Activated CD8-positive, alpha-beta T cell treated with anti-CD3 and anti-CD28 coated beads for 36 hours (primary cell): ENCODE results near the gene DACT2. TPM values are rescaled to one million over a fixed set of nuclear protein-coding genes. Genes with fewer than 3 reads are reported as not detected.
"Not testable (repeated sequence)": the region's sequence is repeated elsewhere in the genome, so short reads cannot be mapped to it uniquely, and the experiment has no call there.

Experiments
- ATAC-seq: fragments of 200-7000 bp; cut with Tn5 transposase; one replicate; pipeline ENCODE4 v1.10.0; 2021; ENCODE audit warnings: mild to moderate bottlenecking, moderate library complexity
- CTCF ChIA-PET: fragments of 350-600 bp; sonication (Branson Sonifier 250); formaldehyde crosslinking; loops from one replicate; lab custom pipeline; 2021; ENCODE audit warnings: antibody characterized with exemption; lab: Charles Lee
- POLR2A ChIA-PET: fragments of 350-600 bp; sonication (Branson Sonifier 250); formaldehyde crosslinking; loops from one replicate; lab custom pipeline; 2021; ENCODE audit warnings: antibody characterized with exemption; lab: Charles Lee
- DNase-seq: peaks from one replicate; pipeline ENCODE4 v3.0.0-alpha.2; 2020
- H3K27ac Mint-ChIP-seq: one replicate; pipeline ENCODE4 v1.8.0; 2021; ENCODE audit warnings: mild to moderate bottlenecking, mixed read lengths
- H3K27me3 Mint-ChIP-seq: one replicate; pipeline ENCODE4 v1.8.0; 2021; ENCODE audit warnings: mixed read lengths
- H3K36me3 Mint-ChIP-seq: one replicate; pipeline ENCODE4 v1.8.0; 2021; ENCODE audit warnings: low read depth, mixed read lengths
- H3K4me1 Mint-ChIP-seq: one replicate; pipeline ENCODE4 v1.8.0; 2021; ENCODE audit warnings: low read depth, mixed read lengths
- H3K4me3 Mint-ChIP-seq: one replicate; pipeline ENCODE4 v1.8.0; 2021; ENCODE audit warnings: mild to moderate bottlenecking, moderate library complexity, mixed read lengths
- H3K9me3 Mint-ChIP-seq: one replicate; pipeline ENCODE4 v1.8.0; 2021; ENCODE audit warnings: mixed read lengths
- intact Hi-C: fragments of 100-400 bp; cut with micrococcal nuclease; formaldehyde crosslinking; loops from one replicate; pipeline ENCODE4 v1.10.0; 2022
- total RNA-seq, 2 experiments: library from RNA; stranded (reverse); gene quantifications; one replicate each; pipeline ENCODE4 v1.2.3, GENCODE V29; 2021
- TF ChIP-seq, protein P1 (sequence below): fragments of 200-600 bp; IDR thresholded peaks from one replicate; pipeline ENCODE4 v1.8.0; 2022; ENCODE audit warnings: antibody characterized with exemption, mild to moderate bottlenecking

The DACT2 gene
- total RNA-seq, 2 experiments from 2014 or later = not detected

- intact Hi-C loops = no loop called here
- H3K4me3 Mint-ChIP-seq = no peak overlapping the region
- no peak for DNase-seq
- ATAC-seq = no peak
- H3K27me3 Mint-ChIP-seq = peaks cover 12% of the 10 kb centered on the region
- no peaks in the 10 kb centered on the region for H3K36me3 Mint-ChIP-seq
- CTCF ChIA-PET = no interaction called here
- peaks cover 6% of the 10 kb centered on the region for H3K9me3 Mint-ChIP-seq
- peaks cover 14% of the 10 kb centered on the region for H3K4me1 Mint-ChIP-seq
- no peak overlapping the region for H3K27ac Mint-ChIP-seq
- POLR2A ChIA-PET = no interaction called here
- TF ChIP-seq, protein P1, sequence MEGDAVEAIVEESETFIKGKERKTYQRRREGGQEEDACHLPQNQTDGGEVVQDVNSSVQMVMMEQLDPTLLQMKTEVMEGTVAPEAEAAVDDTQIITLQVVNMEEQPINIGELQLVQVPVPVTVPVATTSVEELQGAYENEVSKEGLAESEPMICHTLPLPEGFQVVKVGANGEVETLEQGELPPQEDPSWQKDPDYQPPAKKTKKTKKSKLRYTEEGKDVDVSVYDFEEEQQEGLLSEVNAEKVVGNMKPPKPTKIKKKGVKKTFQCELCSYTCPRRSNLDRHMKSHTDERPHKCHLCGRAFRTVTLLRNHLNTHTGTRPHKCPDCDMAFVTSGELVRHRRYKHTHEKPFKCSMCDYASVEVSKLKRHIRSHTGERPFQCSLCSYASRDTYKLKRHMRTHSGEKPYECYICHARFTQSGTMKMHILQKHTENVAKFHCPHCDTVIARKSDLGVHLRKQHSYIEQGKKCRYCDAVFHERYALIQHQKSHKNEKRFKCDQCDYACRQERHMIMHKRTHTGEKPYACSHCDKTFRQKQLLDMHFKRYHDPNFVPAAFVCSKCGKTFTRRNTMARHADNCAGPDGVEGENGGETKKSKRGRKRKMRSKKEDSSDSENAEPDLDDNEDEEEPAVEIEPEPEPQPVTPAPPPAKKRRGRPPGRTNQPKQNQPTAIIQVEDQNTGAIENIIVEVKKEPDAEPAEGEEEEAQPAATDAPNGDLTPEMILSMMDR = no peak
Observed at GRCh38 chr6:168284187-168284586, 35.4 kb downstream of the DACT2 start.

DNA sequence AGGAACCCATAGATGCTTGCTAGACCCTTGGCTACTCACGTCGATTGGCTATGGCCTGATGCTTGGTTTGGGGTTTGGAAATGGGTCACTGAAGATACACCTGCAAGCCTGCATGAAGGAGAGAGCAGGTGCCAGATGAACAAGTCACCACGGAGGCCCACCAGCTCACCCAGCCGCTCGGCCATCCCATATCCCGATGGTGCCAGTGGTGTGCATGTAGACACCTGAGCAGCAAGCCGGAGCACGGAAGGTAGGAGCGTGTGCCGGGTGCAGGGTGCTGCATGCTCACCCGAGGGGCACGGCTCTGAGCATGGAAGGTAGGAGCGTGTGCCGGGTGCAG lies 35.9 kb downstream of the DACT2 start:
- no peak overlapping the region for H3K27ac Mint-ChIP-seq
- POLR2A ChIA-PET = no interaction called here
- no peak for DNase-seq
- H3K4me1 Mint-ChIP-seq = peaks cover 14% of the 10 kb centered on the region
- TF ChIP-seq, protein P1 = no peak
- no peak for ATAC-seq
- no peak overlapping the region for H3K4me3 Mint-ChIP-seq
- CTCF ChIA-PET = no interaction called here
- H3K9me3 Mint-ChIP-seq = peaks cover 6% of the 10 kb centered on the region
- no peaks in the 10 kb centered on the region for H3K36me3 Mint-ChIP-seq
- intact Hi-C loops = no loop called here
- peaks cover 12% of the 10 kb centered on the region for H3K27me3 Mint-ChIP-seq

- TF ChIP-seq, protein P1 = no peak
- peaks cover 12% of the 10 kb centered on the region for H3K4me1 Mint-ChIP-seq
Observed at GRCh38 chr6:168282985-168283685, 36.4 kb downstream of the DACT2 start.

DNA sequence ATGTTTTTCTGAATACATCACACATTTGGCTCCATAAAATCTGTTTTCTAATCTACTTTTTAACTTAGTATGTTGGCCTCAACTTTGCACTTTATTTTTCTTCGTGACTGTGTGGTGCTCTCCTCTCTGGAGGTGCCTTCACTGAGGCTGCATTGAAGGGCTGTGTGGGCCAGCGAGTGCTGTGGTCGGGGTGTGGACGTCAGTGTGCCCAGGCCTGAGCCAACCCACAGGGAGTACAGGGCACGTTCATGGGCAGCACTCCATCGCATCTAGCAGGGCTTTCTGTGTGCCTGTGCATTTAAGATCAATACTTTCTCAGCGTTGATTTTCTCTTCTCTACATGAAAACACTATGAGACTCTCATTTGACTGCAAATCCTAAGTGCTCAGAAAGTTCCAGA lies 37.8 kb downstream of the DACT2 start:
- DNase-seq (no peak), ATAC-seq (no peak)
- POLR2A ChIA-PET = no interaction called here
- TF ChIP-seq, protein P1 = no peak
- Mint-ChIP-seq H3K9me3 (peaks cover 6% of the 10 kb centered on the region), H3K27me3 (peaks cover 17% of the 10 kb centered on the region), H3K4me1 (peaks cover 5% of the 10 kb centered on the region), H3K4me3 (no peak overlapping the region), H3K27ac (no peak overlapping the region), H3K36me3 (no peaks in the 10 kb centered on the region)
- CTCF ChIA-PET = no interaction called here
- intact Hi-C loops = no loop called here

More at GRCh38 chr6:168282985-168283685, 36.4 kb downstream of the DACT2 start:
- CTCF ChIA-PET = no interaction called here
- H3K4me3 Mint-ChIP-seq = no peak overlapping the region
- no peak overlapping the region for H3K27ac Mint-ChIP-seq
- H3K9me3 Mint-ChIP-seq = peaks cover 6% of the 10 kb centered on the region
- POLR2A ChIA-PET = no interaction called here
- ATAC-seq = no peak
- peaks cover 12% of the 10 kb centered on the region for H3K27me3 Mint-ChIP-seq
- no peak for DNase-seq
- no peaks in the 10 kb centered on the region for H3K36me3 Mint-ChIP-seq
- intact Hi-C loops = no loop called here

- DNase-seq, intact Hi-C loops, H3K4me1 Mint-ChIP-seq, ATAC-seq, CTCF ChIA-PET, H3K36me3 Mint-ChIP-seq, POLR2A ChIA-PET, H3K9me3 Mint-ChIP-seq, H3K27ac Mint-ChIP-seq, H3K4me3 Mint-ChIP-seq: not testable (repeated sequence)
- H3K27me3 Mint-ChIP-seq = peaks cover 17% of the 10 kb centered on the region
Observed at GRCh38 chr6:168281314-168281713, 38.3 kb downstream of the DACT2 start.
